NCI-H510A treated with DMSO at 0.1 percent for 48 hours (cell line): ENCODE results near the gene CAMK1G.

Experiments
- DNase-seq: peaks from one replicate; lab custom pipeline; 2025; lab: John Stamatoyannopoulos, UW

CAMK1G gene

GRCh38 chr1:209583408-209583807 is at the start of gene CAMK1G:
Gene CAMK1G, plus strand, starts transcription at chr1:209583714. Its CDS starts 11,270 bp downstream, at chr1:209594984.
- no peak for DNase-seq

GRCh38 chr1:209534496-209535250 is 48.8 kb upstream of the CAMK1G start:
- no peak for DNase-seq

- no peak for DNase-seq
Observed at GRCh38 chr1:209536843-209537242, 46.7 kb upstream of the CAMK1G start.

- no peak for DNase-seq
Observed at GRCh38 chr1:209537336-209538114, 46.0 kb upstream of the CAMK1G start.

GRCh38 chr1:209539576-209539975 is 43.9 kb upstream of the CAMK1G start:
- DNase-seq, result no peak

GRCh38 chr1:209542585-209542984 is 40.9 kb upstream of the CAMK1G start:
- no peak for DNase-seq

- DNase-seq, result no peak
Observed at GRCh38 chr1:209544098-209544497, 39.4 kb upstream of the CAMK1G start.

- DNase-seq, result no peak
Observed at GRCh38 chr1:209545423-209545822, 38.1 kb upstream of the CAMK1G start.

GRCh38 chr1:209546390-209547085 is 37.0 kb upstream of the CAMK1G start:
- no peak for DNase-seq

- DNase-seq, result no peak
Observed at GRCh38 chr1:209547626-209548025, 35.9 kb upstream of the CAMK1G start.

GRCh38 chr1:209549443-209550205 is 33.9 kb upstream of the CAMK1G start:
- no peak for DNase-seq

- DNase-seq, result no peak
Observed at GRCh38 chr1:209550519-209550918, 33.0 kb upstream of the CAMK1G start.

- DNase-seq, result no peak
Observed at GRCh38 chr1:209552406-209553264, 30.9 kb upstream of the CAMK1G start.

GRCh38 chr1:209554761-209555611 is 28.5 kb upstream of the CAMK1G start:
- no peak for DNase-seq

GRCh38 chr1:209556162-209556690 is 27.3 kb upstream of the CAMK1G start:
- no peak for DNase-seq

GRCh38 chr1:209557221-209557620 is 26.3 kb upstream of the CAMK1G start:
- DNase-seq, result no peak

GRCh38 chr1:209560529-209560928 is 23.0 kb upstream of the CAMK1G start:
- no peak for DNase-seq

- DNase-seq, result no peak
Observed at GRCh38 chr1:209560952-209561351, 22.6 kb upstream of the CAMK1G start.

GRCh38 chr1:209561532-209561931 is 22.0 kb upstream of the CAMK1G start:
- no peak for DNase-seq

- no peak for DNase-seq
Observed at GRCh38 chr1:209564849-209565248, 18.7 kb upstream of the CAMK1G start.
